ENCODE data around the gene LMTK3.
"Not testable (repeated sequence)": the region's sequence is repeated elsewhere in the genome, so short reads cannot be mapped to it uniquely, and the experiment has no call there.

LMTK3 gene

DNA sequence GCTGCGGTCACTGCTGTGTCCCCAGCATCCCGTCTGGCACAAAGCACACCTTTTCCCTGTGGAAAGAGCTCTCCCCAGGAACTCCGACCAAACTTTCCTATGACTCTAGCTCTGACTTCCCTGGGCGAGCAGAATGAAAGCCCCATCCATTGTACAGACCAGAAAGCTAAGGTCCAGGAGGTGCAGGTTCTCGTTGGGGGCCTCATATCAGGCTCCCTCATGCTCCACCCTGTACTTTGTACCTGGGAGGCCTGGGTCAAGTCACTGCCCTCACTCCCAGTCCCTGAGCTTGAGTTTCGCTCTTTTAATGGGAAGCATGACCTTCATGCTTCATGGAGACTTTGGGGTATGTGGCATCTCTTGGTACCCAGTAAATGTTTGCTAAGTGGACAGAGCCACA lies 24.1 kb downstream of the LMTK3 start:
- no peak for DNase-seq

DNA sequence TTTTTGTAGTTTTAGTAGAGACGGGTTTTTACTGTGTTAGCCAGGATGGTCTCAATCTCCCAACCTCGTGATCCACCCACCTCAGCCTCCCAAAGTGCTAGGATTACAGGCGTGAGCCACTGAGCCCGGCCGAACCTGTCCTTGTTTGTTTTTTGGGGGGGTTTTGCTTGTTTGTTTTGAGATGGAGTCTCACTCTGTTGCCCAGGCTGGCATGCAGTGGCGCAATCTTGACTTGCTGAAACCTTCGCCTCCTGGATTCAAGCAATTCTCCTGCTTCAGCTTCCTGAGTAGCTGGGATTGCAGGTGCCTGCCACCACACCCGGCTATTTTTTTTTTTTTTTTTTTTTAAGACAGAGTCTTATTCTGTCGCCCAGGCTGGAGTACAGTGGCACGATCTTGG lies 24.9 kb downstream of the LMTK3 start:
- not testable (repeated sequence) for DNase-seq

DNA sequence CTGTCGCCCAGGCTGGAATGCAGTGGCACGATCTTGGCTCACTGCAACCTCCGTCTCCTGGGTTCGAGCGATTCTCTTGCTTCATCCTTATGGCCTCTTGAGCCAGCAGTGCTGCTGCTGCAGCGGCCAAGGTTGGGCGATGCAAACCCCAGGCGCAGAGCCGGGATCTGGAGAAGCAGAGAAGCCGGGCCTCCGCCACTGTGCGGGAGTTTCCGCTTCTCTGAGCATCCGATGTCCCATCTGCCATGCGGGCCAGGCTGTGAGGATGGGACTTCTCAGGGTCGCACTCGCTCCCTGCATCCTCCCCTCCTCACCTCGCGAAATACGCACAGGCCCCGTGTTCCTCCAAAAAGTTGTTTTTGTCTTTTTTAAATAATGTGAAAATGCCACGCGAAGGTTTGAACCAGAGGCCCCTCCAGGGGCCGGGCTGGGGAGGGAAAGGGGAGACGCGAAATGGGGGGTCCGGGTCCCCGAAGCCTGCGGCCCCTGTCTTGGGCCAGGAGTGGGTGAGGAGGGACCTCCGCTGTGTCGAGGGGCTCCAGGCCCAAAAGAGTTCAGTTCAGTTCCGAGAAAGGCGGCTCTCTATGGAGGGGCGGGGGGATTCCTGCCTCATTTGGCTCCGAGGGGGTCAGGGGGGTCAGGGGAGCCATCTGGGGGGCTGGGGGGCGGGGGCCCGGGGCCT lies 26.6 kb downstream of the LMTK3 start:
- no peak for DNase-seq

DNA sequence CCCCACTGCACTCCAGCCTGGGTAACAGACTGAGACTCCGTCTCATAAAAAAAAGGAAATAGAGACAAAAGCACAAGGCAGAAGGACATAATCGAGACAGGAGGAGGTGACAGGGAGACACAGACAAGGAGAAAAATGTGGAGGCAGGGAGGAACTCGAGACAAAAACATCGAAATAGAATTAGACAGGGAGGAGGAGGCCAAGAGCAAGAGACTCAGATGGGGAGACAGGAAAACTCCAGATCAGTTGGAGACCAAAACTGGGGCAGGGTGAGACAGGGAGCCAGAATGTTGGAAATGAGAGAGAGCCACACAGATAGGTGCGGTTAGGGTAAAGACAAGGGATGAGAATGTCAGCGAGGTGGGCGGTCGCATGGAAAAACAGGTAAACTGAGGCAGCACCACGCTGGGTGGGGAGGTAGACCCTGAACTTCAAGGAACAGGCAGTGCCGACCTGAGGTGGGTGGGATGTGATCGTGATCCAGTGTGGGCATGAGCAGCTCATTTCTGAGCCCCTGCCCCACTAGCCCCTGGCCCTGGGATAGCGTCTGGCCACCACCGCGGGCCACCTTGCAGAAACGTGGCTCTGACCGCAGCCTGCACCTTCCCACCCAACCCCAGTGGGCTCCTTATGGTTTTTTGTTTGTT lies 27.3 kb downstream of the LMTK3 start:
- no peak for DNase-seq

DNA sequence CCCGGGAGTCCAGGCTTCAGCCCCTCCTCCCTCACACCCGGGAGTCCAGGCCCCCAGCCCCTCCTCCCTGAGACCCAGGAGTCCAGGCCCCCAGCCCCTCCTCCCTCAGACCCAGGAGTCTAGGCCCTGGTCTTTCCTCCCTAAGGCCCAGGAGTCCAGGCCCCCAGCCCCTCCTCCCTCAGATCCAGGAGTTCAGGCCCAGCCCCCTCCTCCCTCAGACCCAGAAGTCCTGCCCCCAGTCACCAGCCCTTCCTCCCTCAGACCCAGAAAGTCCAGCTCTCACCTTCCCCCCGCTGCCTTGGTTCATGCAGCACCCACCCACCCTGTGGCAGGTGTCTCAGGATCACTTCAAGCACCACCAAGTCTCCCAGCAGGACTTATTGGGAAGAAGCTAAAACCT lies 28.3 kb downstream of the LMTK3 start:
- DNase-seq: no peak

DNA sequence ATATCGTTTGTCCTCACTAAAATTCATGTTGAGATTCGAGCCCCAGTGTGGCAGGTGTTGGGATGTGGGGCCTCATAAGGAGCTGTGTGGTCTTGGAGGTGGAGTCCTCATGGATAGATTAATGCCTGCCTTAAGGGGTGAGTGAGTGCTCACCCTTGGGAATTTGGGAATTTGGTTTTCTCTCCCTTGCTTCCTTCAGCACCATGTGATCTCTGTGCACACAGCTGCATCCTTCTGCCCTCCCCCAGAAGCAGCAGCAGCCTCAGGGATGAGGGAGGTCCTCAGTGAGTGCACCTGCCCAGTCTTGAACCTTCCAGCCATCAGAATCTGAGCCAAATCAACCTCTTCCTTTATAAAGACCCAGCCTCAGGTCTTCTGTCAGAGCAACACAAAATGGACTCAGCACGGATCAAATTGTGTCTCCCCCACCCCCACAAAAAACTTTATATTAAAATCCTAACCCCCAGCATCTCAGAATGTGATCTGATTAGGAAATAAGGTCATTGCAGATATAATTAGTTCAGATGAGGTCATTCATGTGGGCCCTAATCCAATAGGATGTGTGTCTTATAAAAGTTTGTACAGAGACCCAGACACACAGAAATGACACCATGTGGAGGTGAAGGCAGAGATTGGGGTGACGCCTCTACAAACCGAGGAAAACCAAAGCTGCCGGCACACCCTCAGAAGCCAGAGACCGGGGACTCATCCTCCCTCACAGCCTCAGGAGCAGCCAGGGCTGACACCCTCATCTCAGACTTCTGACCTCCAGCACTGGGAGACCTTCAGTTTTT lies 29.6 kb downstream of the LMTK3 start:
- DNase-seq: no peak

DNA sequence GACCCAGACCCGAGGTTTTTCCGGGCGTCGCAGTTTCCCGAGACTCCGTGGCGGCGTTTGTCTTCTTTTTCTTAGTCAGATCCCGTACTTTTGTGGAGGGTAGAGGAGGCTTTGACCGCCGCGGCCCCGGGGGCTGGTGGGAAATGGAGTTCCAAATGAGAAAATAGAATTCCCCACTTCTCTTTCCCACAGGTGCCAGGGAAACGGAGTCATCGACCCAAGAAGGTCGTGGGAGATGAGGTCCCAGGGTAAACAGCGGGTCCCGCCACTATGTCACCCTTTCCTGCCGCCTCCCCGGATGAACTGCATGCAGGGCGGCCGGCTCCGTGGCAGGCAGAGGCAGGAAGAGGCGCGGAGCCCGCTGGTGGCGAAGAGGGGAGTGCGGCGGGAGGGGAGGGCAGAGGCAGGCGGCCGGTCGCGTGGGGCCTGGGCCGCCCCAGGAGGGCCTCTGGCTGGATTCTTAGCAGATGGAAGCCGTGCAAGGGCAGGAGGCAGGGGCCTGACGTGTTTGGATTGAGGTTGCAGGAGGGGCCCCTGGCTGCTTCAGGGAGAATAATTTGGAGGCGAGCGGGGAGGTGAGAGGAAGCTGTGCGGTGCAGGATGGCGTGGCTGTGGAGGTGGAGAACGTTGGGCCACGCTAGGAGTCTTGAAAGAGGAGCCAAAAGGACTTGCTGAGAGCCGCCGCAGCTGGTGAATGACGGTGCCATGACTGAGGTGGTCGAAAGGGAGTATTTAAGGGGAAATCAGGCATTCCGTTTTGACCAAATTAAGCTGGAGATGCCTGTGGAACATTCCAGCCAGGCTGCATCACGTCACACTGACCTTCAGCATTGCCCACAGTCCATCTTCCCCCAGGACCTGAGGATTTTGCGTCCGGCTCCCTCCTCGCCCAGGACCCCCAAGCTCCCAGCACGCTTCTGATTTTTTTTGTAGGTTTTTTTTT lies 30.8 kb downstream of the LMTK3 start:
- peak; percentile 84 for DNase-seq

DNA sequence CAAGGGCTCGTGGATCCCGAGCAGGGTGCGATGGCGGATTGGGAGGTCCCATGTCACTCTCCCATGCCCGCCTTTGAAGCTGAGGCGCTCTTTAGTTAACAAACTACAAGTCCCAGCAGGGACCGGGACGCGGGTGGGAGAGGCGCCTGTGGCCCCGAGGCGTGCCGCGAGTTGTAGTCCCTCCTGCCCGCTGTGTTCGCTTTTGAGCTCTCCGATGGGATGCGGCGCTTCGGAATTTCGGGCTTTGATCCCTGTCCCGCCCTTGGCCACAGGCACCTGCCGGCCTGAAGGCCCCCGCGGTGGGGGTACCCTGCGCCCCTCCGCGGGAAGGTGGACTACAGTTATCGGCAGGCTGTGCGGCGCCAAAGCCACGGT lies 31.5 kb downstream of the LMTK3 start:
- peak; percentile 76 for DNase-seq

DNA sequence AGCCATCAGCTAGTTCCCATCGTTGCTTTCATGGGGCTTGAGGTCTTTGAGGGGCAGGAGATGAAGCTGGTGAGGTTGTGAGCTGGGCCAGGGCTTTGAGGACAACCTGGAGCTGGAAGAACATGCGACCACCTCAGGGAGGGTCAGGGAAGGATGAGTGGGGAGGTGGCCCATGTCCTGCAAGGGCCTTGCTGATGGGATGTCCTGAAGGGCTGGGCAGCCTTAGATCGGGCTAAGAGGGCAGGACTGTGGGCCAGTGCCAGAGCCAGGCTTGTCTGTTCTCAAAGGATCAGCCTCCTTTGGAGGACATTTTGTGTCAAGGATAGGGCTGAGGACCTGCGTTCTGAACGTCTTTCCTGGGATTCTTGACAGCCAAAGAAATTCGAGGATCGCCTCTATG lies 31.9 kb downstream of the LMTK3 start:
- DNase-seq: no peak

DNA sequence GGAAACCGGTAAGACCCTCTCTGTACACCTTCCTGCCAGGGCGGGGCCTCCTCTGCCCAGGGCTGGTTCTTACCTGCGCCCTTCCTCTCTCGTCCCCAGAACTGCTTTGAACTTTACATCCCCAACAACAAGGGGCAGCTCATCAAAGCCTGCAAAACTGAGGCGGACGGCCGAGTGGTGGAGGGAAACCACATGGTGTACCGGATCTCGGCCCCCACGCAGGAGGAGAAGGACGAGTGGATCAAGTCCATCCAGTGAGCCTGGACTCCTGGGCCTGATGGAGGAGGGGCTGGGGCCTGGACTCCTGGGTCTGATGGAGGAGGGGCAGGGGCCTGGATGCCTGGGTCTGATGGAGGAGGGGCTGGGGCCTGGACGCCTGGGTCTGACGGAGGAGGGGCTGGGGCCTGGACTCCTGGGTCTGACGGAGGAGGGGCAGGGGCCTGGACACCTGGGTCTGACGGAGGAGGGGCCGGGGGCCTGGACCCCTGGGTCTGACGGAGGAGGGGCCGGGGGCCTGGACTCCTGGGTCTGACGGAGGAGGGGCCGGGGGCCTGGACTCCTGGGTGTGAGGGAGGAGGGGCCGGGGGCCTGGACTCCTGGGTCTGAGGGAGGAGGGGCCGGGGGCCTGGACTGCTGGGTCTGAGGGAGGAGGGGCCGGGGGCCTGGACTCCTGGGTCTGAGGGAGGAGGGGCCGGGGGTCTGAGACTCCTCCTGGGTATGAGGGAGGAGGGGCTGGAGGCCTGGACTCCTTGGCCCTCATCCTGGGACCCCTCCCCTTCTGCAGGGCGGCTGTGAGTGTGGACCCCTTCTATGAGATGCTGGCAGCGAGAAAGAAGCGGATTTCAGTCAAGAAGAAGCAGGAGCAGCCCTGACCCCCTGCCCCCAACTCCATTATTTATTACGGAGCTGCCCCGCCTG lies 33.0 kb downstream of the LMTK3 start:
- DNase-seq: no peak

DNA sequence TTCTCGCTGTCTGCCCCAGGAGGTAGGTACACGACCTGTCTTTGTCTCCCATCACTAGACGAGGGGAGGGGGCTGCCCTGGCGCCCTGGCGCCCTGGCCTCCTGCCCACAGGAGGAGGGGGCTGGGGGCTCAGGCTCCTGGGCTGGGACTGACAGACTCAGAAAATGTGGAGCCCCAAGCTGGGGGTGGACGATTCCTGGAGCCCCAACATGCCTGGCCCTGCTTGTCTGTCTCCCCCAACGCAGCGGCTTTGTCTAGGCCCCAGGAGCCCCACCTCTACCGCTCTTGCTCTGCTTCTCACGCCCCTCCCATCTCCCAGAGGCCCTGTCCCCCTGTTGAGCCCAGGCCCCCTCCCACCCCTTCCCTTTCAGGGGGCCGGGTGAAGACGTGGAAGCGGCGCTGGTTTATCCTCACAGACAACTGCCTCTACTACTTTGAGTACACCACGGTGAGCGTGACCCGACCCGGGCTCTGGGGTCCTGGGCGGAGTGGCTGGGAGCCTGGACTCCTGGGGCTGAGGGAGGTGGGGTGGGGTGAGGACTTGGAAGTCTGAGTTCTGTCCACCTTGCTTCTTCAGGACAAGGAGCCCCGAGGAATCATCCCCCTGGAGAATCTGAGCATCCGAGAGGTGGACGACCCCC lies 33.8 kb downstream of the LMTK3 start:
- DNase-seq: no peak

DNA sequence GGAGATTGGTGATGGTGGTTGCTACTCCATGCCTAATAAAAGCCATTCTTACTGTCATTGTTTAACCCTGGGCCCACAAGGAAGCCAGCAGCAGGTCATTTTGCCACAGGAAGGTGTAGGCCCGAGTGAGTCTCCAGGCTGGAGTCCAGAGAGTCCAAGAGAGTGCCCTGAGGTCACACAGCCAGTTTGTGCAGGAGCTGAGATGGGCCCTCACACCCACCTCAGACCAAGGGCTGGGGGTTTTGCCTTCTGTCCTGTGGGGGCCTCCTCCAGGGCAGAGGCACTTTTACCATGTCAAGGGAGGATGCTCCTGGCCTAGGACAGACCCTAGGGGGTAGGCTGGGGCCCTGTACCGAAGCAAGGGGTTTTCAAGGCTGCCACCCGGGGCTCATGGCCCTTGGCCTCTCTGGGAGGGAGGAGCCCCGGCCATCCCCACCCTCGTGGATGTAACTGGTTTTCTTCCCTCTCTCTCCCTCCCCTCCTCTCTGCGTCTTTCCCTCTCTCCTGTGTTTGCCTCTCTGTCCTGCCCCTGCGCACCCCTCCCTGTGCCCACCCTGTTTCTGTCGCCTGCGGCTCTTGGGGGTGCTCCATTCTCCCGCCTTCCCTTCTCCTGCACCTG lies 34.5 kb downstream of the LMTK3 start:
- DNase-seq: no peak

DNA sequence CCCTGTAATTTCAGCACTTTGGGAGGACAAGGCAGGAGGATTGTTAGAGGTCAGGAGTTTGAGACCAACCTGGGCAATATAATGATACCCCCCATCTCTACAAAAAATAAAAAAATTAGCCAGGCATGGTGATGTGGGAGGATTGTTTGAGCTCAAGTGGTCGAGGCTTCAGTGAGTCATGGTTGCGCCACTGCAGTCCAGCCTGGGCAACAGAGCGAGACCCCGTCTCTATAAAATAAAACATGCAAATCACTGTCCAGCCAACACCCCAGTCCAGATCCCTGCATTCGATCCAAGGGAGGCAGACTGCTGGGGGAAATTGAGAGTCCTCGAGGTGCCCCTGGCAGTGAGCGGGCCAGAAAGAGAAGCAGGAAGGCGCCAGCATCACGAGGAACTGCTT lies 35.5 kb downstream of the LMTK3 start:
- no peak for DNase-seq

DNA sequence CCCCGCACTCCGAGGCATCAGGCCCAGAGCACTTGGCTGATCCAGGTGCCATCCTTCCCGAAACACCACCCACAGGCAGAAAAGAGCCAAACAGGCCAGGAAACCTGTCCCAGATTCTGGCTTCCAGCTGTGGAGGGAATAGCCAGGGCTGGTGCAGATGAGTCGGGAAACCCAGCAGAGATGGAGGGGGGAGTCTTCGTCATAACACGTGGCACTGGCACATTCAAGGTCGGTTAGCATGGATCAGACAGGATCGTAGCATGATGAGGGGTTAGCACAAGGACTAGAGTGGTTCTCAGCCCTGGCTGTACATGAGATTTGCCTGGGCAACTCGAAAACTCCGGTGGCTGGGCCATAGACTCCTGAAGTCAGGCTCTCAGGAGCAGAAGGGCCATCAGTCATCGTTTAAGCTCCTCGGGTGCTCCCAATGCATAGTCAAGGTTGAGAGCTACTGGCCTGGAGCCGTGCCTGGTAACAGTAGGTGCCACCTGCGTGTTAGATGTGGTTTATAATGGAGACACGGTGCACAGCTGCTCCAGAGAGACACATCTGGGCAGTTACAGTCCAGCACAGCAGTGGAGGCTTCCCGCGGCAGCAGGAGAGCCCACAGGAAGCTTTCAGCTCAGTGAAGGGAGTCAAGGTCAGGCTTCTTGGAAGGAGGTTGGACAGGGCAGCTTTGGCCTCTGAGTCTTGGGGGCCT lies 36.1 kb downstream of the LMTK3 start:
- DNase-seq: no peak

DNA sequence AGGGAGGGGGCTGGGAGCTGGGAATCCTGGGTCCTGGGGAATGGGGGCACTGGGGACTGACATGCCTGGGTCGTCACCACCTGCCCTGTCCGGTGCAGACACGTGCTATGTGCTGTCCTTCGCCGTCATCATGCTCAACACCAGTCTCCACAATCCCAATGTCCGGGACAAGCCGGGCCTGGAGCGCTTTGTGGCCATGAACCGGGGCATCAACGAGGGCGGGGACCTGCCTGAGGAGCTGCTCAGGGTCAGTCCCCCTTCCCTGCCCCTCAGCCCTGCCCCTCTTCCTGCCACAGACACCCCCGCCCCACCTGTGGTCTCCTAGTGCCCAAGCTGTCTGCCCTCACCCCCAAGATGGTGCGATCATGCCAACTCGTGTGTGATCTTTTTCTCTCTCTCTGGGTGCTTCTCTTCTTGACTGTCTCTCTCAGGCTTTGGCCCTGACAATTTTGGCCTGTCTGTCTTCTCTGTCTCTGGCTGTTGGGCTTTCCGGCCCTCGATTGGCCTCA lies 37.5 kb downstream of the LMTK3 start:
- DNase-seq: no peak

DNA sequence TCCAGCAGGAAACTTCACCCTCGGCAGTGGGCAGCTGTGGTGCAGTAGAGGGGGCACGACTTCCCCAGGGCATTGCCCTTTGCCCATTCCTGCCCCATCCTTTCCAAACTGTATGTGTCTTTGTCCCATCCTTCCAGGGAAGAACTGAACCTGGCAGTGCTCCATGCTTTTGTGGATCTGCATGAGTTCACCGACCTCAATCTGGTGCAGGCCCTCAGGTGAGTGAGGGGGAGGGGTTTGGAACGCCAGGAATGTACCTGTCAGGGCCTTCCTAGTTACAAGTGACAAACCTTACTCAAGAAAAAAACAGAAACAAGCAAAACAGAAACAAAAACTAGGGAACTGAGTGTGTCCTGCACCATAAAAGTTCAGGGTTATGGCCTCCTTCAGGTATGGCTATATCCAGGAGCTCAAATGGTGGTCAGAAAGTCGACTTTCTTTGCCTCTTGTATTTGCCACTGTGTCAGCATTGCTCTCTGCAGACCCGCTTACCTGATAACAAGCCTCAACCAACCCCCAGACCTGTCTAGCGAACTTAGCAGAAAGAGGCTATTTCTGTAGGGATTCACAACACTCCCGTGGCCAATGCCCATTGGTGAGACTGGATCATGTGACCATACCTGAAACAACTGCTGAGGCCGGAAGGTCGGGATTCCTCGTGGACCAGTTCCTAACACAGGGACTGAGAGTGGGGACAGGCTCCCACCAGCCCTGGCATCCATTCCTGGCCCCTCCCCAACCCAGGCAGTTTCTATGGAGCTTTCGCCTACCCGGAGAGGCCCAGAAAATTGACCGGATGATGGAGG lies 38.3 kb downstream of the LMTK3 start:
- DNase-seq: no peak

DNA sequence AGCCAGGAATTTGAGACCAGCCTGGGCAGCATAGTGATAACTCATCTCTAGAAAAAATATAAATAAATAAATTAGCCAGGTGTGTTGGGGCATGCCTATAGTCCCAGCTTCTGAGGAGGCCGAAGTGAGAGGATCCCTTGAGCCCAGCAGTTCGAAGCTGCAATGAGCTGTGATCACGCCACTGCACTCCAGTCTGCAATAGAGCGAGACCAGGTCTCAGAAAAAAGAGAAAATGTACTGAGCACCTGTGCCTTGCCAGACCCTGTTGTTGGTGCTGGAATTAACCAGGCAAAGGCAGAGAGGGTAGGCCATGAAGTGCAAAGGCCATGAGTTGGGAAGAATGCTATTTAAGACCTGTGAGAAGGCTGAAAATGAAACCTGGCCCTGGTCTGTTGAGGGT lies 39.8 kb downstream of the LMTK3 start:
- DNase-seq: no peak

DNA sequence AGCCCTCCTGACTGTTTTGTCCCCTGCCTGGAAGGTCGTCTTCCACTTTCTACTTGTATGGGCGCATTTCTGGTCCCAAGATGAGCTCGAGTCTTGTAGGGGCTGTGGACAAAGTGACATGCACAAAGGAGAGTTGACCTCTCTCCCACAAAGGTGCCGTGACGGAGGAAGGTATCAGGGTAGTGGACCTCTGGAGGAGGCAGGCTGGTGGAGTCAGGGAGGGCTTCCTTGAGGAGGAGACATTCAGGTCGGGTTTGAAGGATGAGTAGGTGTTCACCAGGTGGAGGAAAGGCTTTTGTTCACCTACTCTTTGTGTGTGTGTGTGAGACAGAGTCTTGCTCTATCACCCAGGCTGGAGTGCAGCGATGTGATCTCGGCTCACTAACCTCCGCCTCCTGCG lies 40.8 kb downstream of the LMTK3 start:
- DNase-seq: no peak
